GM18873 (cell line): ENCODE results near the gene CNTNAP2.
"Not testable (repeated sequence)": the region's sequence is repeated elsewhere in the genome, so short reads cannot be mapped to it uniquely, and the experiment has no call there.

ENCODE experiments used
- ATAC-seq: cut with Tn5 transposase; IDR thresholded peaks from one replicate; pipeline ENCODE4 v1.9.1; 2021; ENCODE audit warnings: mild to moderate bottlenecking, moderate library complexity, moderate number of reproducible peaks; ENCODE audit not compliant: unreplicated experiment, low FRiP score

The CNTNAP2 gene

DNA sequence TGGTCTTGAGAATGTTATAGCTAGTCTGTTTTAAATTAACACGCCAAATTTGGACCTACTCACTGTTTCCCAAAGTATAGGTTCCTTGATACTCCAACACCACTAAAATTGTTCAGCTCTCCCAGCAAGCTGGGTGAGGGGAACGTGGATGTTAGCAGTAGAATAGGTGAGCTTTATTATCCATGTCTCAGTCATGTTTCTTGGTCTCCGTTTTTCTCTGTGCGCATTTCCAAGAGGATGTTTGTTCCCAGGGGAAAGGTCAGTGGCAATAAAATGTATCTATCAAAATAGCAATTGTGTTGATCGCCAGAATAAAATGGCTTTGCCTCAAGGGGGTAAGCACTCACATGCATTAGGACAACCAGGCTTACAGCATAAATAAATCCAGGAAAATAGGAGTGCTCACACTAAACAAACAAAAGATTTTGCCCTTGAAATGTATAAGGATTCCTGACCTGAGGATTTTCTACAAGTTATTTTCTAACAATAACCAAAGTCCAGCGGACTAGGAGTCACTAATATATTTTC lies 2286.9 kb downstream of the CNTNAP2 start:
- ATAC-seq, result no peak

DNA sequence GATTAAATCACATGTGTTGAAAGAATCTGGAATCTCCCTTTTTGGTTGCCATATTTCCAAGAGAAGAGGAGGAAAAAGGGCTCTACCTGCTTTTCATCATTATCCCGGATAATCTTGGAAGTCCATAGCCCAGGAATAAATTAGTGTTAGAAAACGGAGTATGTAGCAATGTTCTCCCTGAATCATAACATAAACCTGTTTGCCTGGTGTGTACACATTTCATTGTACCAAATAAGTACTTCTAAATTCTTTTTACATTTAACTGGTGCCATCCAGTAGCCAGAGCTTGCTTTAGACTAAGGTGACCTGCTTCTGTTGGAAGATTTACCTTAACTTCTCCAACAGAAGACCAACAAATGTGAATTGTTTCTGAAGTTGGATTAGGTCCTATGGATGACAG lies 2291.7 kb downstream of the CNTNAP2 start:
- ATAC-seq, result no peak

DNA sequence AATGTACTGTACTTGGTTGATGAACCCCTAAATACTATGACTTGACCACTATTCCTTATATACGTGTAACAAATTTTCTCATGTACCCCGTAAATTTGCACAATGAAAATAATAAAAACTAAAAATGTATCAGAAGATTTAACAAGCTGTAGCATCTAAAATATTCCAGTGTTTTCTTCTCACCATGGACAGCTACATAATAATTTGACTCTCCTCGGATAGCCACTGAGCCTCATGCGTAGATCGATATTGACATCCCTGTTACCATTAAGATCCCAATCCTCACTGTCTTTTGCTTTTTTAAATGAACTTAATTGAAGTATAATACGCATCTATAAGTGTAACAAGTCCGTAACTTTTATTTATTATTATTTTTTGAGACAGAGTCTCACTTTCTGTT lies 2294.3 kb downstream of the CNTNAP2 start:
- no peak for ATAC-seq

GRCh38 chr7:148412691-148413090 lies 2296.1 kb downstream of the CNTNAP2 start:
- ATAC-seq, result no peak

DNA sequence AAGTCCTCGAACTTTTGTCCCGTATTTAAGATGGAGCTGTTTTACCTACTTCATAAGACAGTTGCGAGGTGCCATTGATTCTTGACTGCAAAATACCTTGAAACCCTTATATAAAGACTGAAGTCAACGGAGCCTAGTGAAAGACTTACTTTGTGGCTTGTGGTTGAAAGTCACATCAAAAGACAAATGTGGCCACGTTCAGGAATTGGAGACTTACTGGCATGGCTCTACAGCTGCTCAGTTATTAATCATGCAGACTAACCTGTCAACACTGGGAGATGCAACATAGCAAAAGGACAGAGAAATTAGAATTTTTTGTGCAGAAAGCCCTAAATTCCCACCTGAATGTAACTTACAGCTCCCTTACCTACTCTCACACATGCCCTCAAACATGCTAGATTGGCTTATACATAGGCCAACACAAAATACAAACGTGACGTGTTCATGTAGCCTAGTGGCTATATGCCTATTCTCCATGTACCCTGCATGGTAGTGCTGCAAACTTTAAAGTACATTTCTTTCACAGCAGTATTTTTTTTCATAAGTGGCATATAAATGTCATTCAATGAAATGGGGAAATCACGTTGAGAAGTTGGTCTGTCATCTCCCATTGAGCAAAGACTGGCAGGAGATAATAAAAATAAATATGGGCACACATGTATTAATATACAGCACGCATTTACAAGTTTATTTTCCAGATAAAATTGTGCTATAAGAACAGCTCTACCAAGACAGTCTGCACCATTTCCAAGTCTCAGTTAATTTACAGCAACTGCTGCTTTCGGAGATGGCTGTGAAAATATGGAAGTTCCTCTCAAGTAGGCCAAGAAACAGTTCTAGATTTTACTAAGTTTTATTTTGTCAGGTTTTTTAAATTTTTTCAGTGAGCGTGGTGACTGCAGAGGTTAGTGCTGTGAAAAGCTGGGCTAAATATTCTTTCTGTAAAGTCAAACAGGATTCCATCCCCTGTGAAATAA lies 2303.5 kb downstream of the CNTNAP2 start:
- ATAC-seq, result peak; percentile 87

- no peak for ATAC-seq
Measured at GRCh38 chr7:148422030-148422429, 2305.4 kb downstream of the CNTNAP2 start.

GRCh38 chr7:148426393-148426792 lies 2309.8 kb downstream of the CNTNAP2 start:
- not testable (repeated sequence) for ATAC-seq

DNA sequence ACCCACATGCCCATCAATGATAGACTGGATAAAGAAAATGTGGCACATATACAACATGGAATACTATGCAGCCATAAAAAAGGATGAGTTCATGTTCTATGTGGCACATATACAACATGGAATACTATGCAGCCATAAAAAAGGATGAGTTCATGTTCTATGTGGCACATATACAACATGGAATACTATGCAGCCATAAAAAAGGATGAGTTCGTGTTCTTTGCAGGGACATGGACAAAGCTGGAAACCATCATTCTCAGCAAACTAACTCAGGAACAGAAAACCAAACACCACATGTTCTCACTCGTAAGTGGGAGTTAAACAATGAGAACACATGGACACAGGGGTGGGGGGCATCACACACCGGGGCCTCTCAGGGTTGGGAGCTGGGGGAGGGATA lies 2314.1 kb downstream of the CNTNAP2 start:
- ATAC-seq, result not testable (repeated sequence)

- no peak for ATAC-seq
Measured at GRCh38 chr7:148433521-148434180, 2317.1 kb downstream of the CNTNAP2 start.

GRCh38 chr7:148434181-148434757 lies 2317.7 kb downstream of the CNTNAP2 start:
- no peak for ATAC-seq

- ATAC-seq, result no peak
Measured at GRCh38 chr7:148434887-148435286, 2318.3 kb downstream of the CNTNAP2 start.

- no peak for ATAC-seq
Measured at GRCh38 chr7:148435715-148436114, 2319.1 kb downstream of the CNTNAP2 start.

DNA sequence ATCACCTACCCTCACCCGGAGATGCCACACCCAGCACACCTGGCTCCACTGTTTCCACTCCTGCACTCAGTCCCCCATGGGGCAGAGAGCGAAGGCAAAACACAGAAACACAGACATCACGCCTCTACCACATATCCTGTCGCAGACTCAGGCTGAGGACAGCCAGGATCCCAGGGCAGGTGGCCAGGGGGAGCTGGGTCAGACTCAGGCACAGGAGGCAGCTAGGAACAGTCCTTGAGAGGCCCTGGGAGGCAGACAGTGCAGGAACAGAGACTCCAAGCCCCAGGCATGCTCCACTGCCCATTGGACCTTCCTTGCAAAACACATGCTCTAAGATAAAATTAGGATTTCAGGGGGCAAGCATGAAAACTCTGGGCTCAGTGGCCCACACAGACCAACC lies 2319.5 kb downstream of the CNTNAP2 start:
- ATAC-seq, result no peak

- no peak for ATAC-seq
Measured at GRCh38 chr7:148436571-148436970, 2320.0 kb downstream of the CNTNAP2 start.

DNA sequence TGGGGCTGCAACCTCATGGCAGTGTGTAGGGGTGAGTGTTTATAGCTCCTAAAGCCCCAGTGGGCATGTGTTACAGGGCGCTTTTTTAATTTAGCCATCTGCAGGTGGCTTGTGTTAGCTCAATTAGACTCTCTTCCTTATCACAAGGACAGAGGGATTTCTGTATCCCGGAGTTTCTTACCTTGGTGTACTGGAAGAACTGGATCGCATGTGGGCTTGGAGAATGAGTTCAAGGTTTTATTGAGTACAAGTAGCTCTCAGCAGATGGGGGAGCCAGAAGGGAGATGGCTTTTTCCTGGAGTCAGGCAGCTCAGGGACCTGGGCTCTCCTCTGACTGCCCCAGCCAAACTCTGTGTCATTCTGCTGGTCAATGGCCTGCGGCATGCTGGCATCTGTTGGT lies 2320.4 kb downstream of the CNTNAP2 start:
- no peak for ATAC-seq

- ATAC-seq, result no peak
Measured at GRCh38 chr7:148442141-148442655, 2325.6 kb downstream of the CNTNAP2 start.

- no peak for ATAC-seq
Measured at GRCh38 chr7:148442933-148443332, 2326.3 kb downstream of the CNTNAP2 start.

DNA sequence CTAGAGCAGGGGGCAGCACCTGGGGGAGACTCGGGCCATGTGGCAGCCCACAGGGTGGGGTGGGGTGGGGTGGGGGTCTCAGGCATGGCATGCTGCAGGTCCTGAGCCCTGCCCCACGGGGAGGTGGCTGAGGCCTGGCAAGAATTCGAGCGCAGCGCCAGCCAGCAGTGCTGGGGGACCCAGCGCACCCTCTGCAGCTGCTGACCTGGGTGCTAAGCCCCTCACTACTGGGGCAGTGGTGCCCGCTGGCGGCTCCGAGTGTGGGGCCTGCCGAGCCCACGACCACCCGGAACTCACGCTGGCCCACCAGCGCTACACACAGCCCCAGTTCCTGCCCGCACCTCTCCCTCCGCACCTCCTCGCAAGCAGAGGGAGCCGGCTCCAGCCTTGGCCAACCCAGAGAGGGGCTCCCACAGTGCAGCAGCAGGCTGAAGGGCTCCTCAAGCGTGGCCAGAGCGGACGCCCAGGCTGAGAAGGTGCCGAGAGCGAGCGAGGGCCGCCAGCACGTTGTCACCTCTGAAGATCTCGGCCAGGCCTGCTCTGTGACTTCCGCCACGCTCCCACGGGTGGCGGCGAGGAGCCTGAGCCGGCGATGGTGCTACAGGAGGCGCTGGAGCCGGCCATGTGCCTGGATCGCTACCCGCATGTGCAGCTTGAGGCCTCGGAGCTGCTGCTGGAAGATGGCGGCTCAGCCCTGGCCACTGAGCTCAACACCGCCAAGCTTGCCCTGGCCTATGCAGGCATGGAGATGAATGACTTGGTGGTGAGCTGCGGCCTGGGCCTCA lies 2328.9 kb downstream of the CNTNAP2 start:
- no peak for ATAC-seq

DNA sequence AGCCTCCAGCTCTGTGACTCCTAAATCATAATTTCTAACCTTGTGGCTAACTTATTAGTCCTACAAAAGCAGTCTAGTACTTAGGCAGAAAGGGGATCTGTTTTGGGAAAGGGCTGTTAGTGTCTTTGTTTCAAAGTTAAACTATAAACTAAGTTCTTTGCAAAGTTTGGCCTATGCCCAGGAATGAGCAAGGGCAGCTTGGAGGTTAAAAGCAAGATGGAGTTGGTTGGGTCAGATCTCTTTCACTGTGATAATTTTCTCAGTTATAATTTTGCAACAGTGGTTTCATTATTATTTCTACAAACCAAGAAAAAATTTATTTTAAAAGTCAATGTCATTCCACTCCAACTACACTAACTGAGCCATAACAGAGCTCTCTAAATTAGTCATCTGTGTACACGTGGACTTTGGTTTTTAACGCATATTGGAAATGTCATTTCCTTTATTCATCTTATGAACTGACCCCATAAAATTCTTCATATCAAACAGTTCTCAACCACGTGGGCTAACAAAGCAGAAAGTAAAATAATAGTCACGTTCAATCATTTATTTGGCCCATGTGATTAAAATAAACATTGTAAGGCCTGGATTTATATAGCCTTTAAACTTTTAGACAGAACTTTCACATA lies 2330.7 kb downstream of the CNTNAP2 start:
- ATAC-seq, result peak; percentile 91

DNA sequence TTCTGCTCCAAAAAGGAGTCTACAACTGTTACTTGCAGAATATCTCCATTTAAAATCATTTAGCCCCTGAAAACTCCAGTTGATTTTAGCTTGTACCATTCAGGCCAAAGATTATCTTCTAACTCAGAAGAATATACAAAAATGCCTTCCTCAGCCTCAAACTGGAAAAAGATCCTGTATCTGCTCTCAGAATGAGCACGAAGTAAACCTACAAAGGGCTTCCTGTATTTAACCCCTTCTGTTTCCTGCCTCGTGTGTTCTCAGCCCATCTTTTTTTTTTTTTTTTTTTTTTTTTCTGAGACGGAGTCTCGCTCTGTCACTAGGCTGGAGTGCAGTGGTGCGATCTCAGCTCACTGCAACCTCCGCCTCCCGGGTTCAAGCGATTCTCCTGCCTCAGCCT lies 2334.9 kb downstream of the CNTNAP2 start:
- not testable (repeated sequence) for ATAC-seq
